ENCODE measurements around the gene HS1BP3. TPM values are rescaled to one million over a fixed set of nuclear protein-coding genes. Genes with fewer than 3 reads are reported as not detected.
A peak's percentile ranks its signal among the peaks of the same experiment; 100 is the strongest.

HS1BP3 gene
- total and polyA plus RNA-seq, 2 of the 13 experiments (the other 11 are each of a cell fraction or from before 2014, with no cell fraction given), result 15.2 to 22.0 TPM

GRCh38 chr2:20626698-20627513, 24.0 kb downstream of the HS1BP3 start:
- Histone ChIP-seq H3K4me3 (replicated peaks in 1 of 3; ENCODE audit: insufficient read depth in 1 of 3, low read depth in 2 of 3, low read length in 3 of 3) (no peak overlapping the region), H3K4me2 (ENCODE audit: low read depth, low read length) (no peak overlapping the region), H3K4me1 (ENCODE audit: insufficient read depth, low read length) (peaks cover 29% of the 10 kb centered on the region), H3K27me3 (ENCODE audit: control insufficient read depth in 1 of 2, insufficient read depth in 2 of 2, low read length in 2 of 2) (no peaks in the 10 kb centered on the region), H3K9ac (ENCODE audit: insufficient read depth, low read depth, low read length) (no peak overlapping the region), H4K20me1 (ENCODE audit: insufficient read depth, low read length) (no peaks in the 10 kb centered on the region), H3K27ac (ENCODE audit: extremely low read length, insufficient read depth, low read length) (no peak overlapping the region), H3K9me3 (ENCODE audit: low read length) (no peaks in the 10 kb centered on the region), H3K79me2 (ENCODE audit: insufficient read depth, low read length) (no peaks in the 10 kb centered on the region), H2AFZ (ENCODE audit: low read length) (no peak overlapping the region), H3K36me3 (replicated peaks in 1 of 2; ENCODE audit: control insufficient read depth in 1 of 2, insufficient read depth in 2 of 2, low read length in 2 of 2) (peaks cover 9 to 11% of the 10 kb centered on the region in 2 experiments; a peak in 4 of 5 replicates)
- BruUV-seq (replicated peaks), result no TSS peak
- ChIA-PET CTCF (ENCODE audit: low intra/inter-chr PET ratio, low total read pairs) (no interaction called here), POLR2A (interaction anchor here (1.5 to 2.0 kb wide), 2 partner anchors 10 to 180 kb away, joined by 3 to 9 read pairs; partner anchors contain the start of gene RHOB)
- TF ChIP-seq CBX2 (IDR thresholded peaks at IDR 0.05; ENCODE audit: low read depth, low read length) (no peak), CBX2 (CRISPR knock-in tag; IDR thresholded peaks at IDR 0.05; ENCODE audit: low read depth) (no peak), ZBTB37 (CRISPR knock-in tag; IDR thresholded peaks at IDR 0.05) (no peak), SP1 (IDR thresholded peaks at IDR 0.05) (no peak), SP1 (CRISPR knock-in tag; IDR thresholded peaks at IDR 0.05) (no peak), AGO2 (optimal IDR thresholded peaks at IDR 0.05; ENCODE audit: low read depth, low read length) (peak; percentile 50), CAMTA2 (CRISPR knock-in tag; IDR thresholded peaks at IDR 0.05; ENCODE audit: borderline replicate concordance) (no peak), TEAD2 (CRISPR knock-in tag; IDR thresholded peaks at IDR 0.05) (no peak), ZNF883 (CRISPR knock-in tag; IDR thresholded peaks at IDR 0.05; ENCODE audit: not compliant biosample characterization) (no peak), ZBTB7A (CRISPR knock-in tag; IDR thresholded peaks at IDR 0.05) (no peak), ZNF468 (CRISPR knock-in tag; IDR thresholded peaks at IDR 0.05) (no peak), RBAK (CRISPR knock-in tag; IDR thresholded peaks at IDR 0.05) (no peak)
- TF ChIP-seq, protein P1, sequence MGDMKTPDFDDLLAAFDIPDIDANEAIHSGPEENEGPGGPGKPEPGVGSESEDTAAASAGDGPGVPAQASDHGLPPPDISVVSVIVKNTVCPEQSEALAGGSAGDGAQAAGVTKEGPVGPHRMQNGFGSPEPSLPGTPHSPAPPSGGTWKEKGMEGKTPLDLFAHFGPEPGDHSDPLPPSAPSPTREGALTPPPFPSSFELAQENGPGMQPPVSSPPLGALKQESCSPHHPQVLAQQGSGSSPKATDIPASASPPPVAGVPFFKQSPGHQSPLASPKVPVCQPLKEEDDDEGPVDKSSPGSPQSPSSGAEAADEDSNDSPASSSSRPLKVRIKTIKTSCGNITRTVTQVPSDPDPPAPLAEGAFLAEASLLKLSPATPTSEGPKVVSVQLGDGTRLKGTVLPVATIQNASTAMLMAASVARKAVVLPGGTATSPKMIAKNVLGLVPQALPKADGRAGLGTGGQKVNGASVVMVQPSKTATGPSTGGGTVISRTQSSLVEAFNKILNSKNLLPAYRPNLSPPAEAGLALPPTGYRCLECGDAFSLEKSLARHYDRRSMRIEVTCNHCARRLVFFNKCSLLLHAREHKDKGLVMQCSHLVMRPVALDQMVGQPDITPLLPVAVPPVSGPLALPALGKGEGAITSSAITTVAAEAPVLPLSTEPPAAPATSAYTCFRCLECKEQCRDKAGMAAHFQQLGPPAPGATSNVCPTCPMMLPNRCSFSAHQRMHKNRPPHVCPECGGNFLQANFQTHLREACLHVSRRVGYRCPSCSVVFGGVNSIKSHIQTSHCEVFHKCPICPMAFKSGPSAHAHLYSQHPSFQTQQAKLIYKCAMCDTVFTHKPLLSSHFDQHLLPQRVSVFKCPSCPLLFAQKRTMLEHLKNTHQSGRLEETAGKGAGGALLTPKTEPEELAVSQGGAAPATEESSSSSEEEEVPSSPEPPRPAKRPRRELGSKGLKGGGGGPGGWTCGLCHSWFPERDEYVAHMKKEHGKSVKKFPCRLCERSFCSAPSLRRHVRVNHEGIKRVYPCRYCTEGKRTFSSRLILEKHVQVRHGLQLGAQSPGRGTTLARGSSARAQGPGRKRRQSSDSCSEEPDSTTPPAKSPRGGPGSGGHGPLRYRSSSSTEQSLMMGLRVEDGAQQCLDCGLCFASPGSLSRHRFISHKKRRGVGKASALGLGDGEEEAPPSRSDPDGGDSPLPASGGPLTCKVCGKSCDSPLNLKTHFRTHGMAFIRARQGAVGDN (CRISPR knock-in tag; IDR thresholded peaks at IDR 0.05), result 0 out of 2 replicates have a peak, but pooled peaks have one; percentile 9
- TF ChIP-seq, protein P2, sequence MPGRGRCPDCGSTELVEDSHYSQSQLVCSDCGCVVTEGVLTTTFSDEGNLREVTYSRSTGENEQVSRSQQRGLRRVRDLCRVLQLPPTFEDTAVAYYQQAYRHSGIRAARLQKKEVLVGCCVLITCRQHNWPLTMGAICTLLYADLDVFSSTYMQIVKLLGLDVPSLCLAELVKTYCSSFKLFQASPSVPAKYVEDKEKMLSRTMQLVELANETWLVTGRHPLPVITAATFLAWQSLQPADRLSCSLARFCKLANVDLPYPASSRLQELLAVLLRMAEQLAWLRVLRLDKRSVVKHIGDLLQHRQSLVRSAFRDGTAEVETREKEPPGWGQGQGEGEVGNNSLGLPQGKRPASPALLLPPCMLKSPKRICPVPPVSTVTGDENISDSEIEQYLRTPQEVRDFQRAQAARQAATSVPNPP (CRISPR knock-in tag; IDR thresholded peaks at IDR 0.05), result no peak
- no peak for ATAC-seq
- no peak for DNase-seq (ENCODE audit: low spot score)
- intact Hi-C loops (cut with micrococcal nuclease; ENCODE audit: unreplicated experiment) (no loop called here), in situ Hi-C loops (cut with HindIII; ENCODE audit: extremely low pct_ligation_motif_present, low pct_unique_long_range_greater_than_20kb) (no loop called here)
- FAIRE-seq, result no peak
- WGBS (ENCODE audit: low lambda C conversion rate), result 96% methylated on average over 20 of the region's 20 CpGs

Data from HepG2 (cell line).